SK-N-SH treated with all-trans-retinoic acid at 6 μM for 48 hours (cell line): ENCODE measurements around the gene CACNA1C.

Experiments used
- ISL1 ChIP-seq: fragments of 250-450 bp; sonication (Bioruptor Pico); IDR thresholded peaks from 2 replicates; pipeline ENCODE4 v2.1.2; 2022; ENCODE audit warnings: mild to moderate bottlenecking, moderate library complexity
- OSR1 ChIP-seq: fragments of 250-450 bp; sonication (Bioruptor Pico); IDR thresholded peaks from 2 replicates; pipeline ENCODE4 v1.8.0; 2022; ENCODE audit warnings: moderate library complexity, mild to moderate bottlenecking, inconsistent platforms
- PATZ1 ChIP-seq: fragments of 250-450 bp; sonication (Bioruptor Pico); IDR thresholded peaks from 2 replicates; pipeline ENCODE4 v1.8.0; 2020; ENCODE audit warnings: mild to moderate bottlenecking, moderate library complexity, borderline replicate concordance
- ZNF8 ChIP-seq: fragments of 450-650 bp; formaldehyde crosslinking; IDR thresholded peaks from 2 replicates; pipeline ENCODE4 v1.5.0; 2020; ENCODE audit warnings: mild to moderate bottlenecking, moderate library complexity

DNA sequence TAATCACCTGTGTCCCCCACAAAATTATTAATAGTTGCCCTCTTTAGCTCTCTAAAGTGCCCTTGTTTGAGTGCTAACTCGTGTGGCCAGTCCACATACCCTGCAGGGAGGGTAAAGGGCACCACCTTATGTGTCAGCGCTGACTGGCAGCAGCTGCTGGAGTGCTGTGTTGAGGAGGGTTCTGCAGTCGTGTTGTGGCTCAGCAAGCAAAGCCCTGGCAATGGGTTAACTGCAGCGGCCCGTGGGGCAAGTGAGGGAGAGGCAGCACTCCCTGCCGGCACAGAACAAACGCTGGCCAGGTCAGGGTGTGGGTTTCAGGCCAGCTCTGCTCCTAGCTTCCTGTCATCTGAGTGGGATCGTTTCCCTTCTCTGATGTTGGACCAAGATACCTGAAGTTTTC, 369.8 kb downstream of the CACNA1C start:
- TF ChIP-seq ZNF8 (CRISPR knock-in tag) = no peak
- no peak for TF ChIP-seq ISL1
- no peak for TF ChIP-seq OSR1
- no peak for TF ChIP-seq PATZ1 (CRISPR knock-in tag)
